GM19328 (cell line): ENCODE measurements around the gene TBC1D32.
A peak's percentile ranks its signal among the peaks of the same experiment; 100 is the strongest.
"Not testable (repeated sequence)": the region's sequence is repeated elsewhere in the genome, so short reads cannot be mapped to it uniquely, and the experiment has no call there.

Experiments
- ATAC-seq: cut with Tn5 transposase; IDR thresholded peaks from one replicate; pipeline ENCODE4 v1.9.1; 2021; ENCODE audit warnings: mild to moderate bottlenecking, moderate library complexity; ENCODE audit not compliant: unreplicated experiment

The TBC1D32 gene

DNA sequence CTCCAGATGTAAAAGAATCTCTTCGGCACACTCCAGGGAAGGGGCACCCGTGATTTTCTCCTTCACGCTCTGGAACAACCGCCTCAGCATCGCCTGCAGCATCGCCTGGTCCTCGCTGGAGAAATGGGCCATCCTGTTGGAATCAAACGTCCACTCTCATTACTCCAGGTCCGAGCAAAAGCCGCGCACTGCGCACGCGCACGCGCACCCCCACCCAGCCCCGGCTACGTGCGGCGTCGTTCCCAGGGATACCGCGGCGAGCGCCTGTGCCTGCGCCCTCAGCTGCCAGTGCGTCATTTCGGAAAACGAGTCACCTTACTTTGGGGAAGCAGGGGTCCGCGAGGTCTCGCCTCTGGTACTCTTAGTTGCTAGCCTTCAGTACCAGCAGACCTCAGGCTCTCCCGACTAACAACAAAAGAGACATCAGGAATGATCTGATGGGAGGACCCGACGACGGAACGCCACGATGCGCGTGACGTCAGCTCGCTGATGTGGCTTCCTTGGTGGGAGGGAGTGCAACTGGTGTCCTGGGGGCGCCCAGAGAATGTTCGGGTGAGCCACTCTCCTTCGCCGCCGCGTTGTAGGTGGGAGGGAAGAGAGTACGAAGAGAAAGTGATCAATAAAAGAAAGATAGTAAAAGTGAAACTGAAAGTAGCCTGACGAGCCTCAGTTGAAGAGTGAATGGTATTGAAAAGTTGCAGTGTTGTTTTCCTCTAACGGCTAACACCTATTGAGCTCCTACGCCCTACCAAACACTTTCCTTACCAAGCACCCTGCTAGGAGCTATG lies at the start of gene TBC1D32:
Gene TBC1D32, minus strand, starts transcription at position 182 of the 788 bp plus-strand sequence. Its CDS starts 50 bp downstream, at position 132.
- ATAC-seq, result peak; percentile 94

- no peak for ATAC-seq
Observed at GRCh38 chr6:121383478-121383877, 49.2 kb upstream of the TBC1D32 start.

- no peak for ATAC-seq
Observed at GRCh38 chr6:121382467-121383121, 48.3 kb upstream of the TBC1D32 start.

- no peak for ATAC-seq
Observed at GRCh38 chr6:121376411-121376810, 42.1 kb upstream of the TBC1D32 start.

DNA sequence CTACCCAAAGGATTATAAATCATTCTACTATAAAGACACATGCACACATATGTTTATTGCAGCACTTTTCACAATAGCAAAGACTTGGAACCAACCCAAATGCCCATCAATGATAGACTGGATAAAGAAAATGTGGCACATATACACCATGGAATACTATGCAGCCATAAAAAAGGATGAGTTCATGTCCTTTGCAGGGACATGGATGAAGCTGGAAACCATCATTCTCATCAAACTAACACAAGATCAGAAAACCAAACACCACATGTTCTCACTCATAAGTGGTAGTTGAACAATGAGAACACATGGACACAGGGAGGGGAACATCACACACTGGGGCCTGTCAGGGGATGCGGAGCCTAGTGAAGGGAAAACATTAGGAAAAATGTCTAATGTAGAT lies 39.9 kb upstream of the TBC1D32 start:
- not testable (repeated sequence) for ATAC-seq

DNA sequence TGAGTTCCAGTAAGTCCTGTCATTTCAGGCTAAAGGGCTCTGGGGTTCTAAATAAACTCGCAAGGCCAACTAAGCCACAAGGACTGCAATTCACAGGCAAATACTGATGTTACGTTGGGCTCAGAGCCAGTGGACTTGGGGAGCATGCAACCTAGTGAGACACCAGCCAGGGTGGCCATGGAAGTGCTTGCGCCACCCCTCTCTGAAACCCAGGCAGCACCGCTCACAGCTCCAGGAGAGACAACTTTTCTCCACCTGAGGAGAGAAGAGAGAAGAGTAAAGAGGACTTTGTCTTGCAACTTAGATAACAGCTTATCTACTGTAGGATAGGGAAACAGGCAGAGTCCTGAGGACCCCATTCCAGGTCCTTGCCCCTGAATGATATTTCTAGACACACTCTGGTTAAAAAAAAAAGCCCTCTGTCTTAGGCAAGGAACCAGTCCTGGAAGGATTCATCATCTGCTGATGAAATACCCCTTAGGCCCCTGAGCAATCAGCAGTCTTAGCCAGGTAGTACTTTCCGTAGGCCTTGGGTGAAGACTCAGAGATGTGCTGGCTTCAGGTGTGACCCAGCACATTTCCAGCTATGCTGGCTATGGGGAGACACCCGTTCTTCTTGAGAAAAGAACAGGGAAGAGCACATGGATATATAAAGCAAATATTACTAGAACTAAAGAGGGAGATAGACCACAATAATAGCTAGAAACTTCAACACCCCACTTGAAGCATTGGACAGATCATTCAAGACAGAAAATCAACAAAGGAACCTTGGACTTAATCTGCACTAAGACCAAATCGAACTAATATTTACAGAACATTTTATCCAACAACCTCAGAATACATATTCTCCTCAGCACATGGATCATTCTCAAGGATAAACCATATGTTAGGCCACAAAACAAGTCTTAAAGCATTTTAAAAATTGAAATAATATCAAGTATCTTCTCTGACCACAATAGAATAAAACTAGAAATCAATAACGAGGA lies 31.5 kb upstream of the TBC1D32 start:
- ATAC-seq, result no peak

GRCh38 chr6:121356575-121356974 lies 22.3 kb upstream of the TBC1D32 start:
- ATAC-seq, result no peak

GRCh38 chr6:121354764-121355163 lies 20.5 kb upstream of the TBC1D32 start:
- no peak for ATAC-seq

GRCh38 chr6:121352941-121353340 lies 18.7 kb upstream of the TBC1D32 start:
- no peak for ATAC-seq

DNA sequence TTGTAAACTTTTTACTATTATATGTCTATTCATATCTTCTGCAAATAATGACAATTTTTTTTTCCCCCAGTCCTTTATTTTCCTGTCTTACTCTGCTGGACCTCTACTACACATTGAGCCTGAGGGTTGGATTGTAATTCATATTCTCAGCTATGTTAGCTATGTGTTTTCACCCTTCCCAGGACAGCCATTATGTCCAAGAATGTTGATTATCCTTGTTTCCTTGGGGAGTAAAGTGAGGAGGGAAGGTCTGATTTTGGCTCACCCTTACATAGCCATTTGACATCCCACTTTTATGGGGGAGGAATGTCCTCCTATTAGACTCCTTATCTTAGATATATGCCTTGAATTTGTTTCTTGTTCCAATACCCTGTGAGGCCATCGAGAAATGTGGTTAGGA lies 17.6 kb upstream of the TBC1D32 start:
- ATAC-seq, result no peak

- no peak for ATAC-seq
Observed at GRCh38 chr6:121349596-121349995, 15.3 kb upstream of the TBC1D32 start.

GRCh38 chr6:121347484-121347883 lies 13.2 kb upstream of the TBC1D32 start:
- no peak for ATAC-seq

- no peak for ATAC-seq
Observed at GRCh38 chr6:121344539-121344938, 10.3 kb upstream of the TBC1D32 start.

DNA sequence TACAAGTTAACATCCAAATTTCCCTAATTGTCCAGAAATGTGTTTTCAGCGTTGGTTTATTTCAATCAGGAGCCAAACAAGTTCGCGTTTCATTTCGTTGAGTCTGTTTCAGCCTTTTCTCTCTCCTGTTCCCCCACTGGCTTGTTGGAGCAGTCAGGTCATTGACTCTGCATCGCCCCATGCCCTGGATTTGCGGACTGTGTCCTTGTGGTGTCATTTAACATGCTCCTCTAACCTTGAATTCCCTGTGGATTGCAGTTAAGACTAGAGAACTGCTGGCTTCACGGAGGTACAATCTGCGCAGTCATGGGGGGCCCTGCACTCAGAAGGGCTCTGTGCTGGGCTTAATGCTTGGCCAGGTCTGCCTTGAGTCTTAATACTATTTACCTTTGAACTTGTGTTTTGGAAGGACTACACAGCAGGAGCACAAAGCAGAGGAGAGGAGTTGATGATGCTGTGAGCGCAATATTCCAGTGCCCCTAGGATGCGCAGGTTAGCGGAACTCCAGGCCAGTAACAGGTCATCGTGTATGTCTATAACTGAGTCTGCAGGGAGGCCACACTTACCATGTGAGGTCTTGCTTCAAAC lies 5.5 kb upstream of the TBC1D32 start:
- no peak for ATAC-seq

DNA sequence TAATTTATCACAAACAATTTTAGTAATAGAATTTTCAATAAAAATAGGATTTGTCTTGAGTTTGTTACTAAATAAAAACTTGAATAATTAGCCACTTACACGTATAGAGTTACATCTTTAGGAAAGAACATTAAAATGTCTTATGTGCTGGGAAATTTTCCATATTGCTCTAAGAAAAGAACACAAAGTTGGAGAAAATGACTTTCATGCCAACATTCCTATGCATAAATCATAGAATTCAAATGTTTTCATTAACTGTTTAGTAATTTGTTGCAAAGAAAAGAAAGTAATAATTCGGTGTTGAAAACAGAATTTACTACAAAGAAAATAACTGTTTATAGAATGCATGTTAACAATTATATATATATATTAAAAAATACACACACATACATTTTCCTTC lies 4.7 kb upstream of the TBC1D32 start:
- no peak for ATAC-seq

DNA sequence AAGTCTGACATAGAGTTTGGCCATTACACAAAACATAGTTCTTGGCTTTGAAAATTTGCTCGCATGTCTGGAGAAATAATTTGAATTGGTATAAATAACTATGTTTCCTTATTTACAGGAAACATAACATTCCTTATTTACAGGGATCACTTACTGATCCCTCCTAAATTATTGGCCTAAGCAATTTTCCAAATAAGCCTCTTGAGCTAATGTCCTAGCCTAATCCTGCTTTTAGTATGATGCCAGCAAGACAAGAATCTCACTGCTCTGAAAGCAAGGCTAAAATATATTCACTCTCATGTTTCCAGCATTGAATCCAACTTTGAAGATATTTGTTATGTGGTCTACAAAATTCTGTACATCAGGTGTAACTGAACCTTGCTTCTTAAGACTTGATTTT lies 4.1 kb upstream of the TBC1D32 start:
- ATAC-seq, result no peak

DNA sequence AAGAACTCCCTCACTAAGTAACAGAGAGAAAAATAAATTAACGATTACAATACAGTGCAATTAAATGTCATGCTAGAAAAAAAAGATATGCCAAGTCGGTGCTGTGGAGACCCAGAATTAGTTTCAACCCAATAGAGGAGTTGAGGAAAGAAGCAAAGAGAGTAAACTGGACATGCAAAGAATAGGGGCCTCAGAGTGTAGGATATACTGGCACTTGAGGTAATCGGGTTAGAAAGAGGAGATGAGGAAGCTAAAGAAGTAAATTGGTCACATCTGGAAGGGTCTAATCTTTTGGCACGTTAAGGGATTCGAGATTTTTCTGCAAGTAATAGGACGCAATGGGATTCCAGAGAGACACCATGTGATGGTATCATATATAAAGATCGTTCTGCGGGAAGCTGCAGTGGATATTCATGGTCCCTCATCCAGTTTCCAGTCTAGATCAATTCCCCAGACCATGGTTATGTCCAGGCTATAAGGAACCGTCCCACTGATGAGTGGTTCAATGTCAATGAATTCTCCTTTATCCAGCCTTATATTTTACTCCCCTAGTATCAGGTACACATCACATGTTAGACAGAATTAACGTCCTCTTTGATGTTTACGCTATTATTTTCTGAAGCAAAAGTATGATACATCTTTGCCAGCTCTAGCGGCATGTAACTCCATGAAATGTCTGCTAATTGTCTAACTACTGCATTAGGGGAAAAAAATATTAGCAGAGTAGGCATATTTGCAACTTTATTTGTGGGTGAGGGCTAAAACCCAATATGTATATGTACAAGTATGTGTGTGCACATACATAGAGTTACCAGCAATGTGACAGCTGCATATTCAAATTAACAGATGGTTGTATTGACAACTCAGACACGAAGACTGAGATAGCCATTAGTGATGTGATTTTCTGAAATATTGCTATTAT lies 1.1 kb upstream of the TBC1D32 start:
- ATAC-seq, result peak; percentile 11

- ATAC-seq, result not testable (repeated sequence)
Observed at GRCh38 chr6:121333694-121334093, 586 bp downstream of the TBC1D32 start.

DNA sequence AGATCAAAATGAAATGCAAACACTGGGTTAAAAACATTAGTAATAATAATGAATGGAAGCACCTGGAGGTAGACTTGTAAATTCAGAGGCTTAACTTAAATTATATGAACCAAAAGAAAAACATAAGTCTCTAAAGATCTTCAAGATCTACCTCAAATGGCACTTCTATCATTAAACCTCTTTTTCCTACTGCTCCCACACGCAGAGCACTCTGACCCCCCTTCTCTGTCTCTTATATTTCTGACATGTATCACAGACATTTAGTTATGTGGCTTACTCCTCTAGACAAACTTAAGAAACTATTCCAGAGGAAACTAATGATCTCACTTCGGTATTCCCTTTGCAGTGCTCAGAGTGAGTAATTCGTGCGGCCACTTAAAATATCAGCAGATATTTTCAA lies 1.1 kb downstream of the TBC1D32 start:
- no peak for ATAC-seq

GRCh38 chr6:121330516-121330915 lies 3.8 kb downstream of the TBC1D32 start:
- ATAC-seq, result no peak
